ENCODE data around the gene PTMS. TPM values are rescaled to one million over a fixed set of nuclear protein-coding genes. Genes with fewer than 3 reads are reported as not detected.

Gene PTMS
- total and polyA plus RNA-seq, 2 of the 13 experiments (the other 11 are each of a cell fraction or from before 2014, with no cell fraction given), result 40.5 to 82.4 TPM

- 0 out of 2 replicates have a peak, but pooled peaks have one; percentile 5 for TF ChIP-seq POGK (CRISPR knock-in tag; conservative IDR thresholded peaks at IDR 0.05)
- peak; percentile 9; the same call in 1 of the 2 replicates for TF ChIP-seq ZNF691 (CRISPR knock-in tag; IDR thresholded peaks at IDR 0.05; ENCODE audit: borderline replicate concordance, low read depth)
- peak; percentile 27 for TF ChIP-seq ZNF138 (CRISPR knock-in tag; IDR thresholded peaks at IDR 0.05; ENCODE audit: low read depth)
- peak; percentile 13; the same call in 1 of the 2 replicates for TF ChIP-seq TOPORS (CRISPR knock-in tag; IDR thresholded peaks at IDR 0.05)
- peak; percentile 54; the same call in 1 of the 2 replicates for TF ChIP-seq ZC3H4 (CRISPR knock-in tag; IDR thresholded peaks at IDR 0.05; ENCODE audit: borderline replicate concordance)
- no peak for TF ChIP-seq YY1 (IDR thresholded peaks at IDR 0.05; ENCODE audit: insufficient read depth, insufficient replicate concordance, low read depth, low read length)
- 0 out of 2 replicates have a peak, but pooled peaks have one; percentile 12 for TF ChIP-seq ZNF557 (CRISPR knock-in tag; IDR thresholded peaks at IDR 0.05)
- no peak for TF ChIP-seq NFIB (CRISPR knock-in tag; IDR thresholded peaks at IDR 0.05; ENCODE audit: borderline replicate concordance)
- TF ChIP-seq MXD1 (CRISPR knock-in tag; IDR thresholded peaks at IDR 0.05), result peak; percentile 10; the same call in 1 of the 2 replicates
- TF ChIP-seq ZHX2 (IDR thresholded peaks at IDR 0.05; ENCODE audit: low read depth), result no peak
- TF ChIP-seq ZHX2 (CRISPR knock-in tag; IDR thresholded peaks at IDR 0.05; ENCODE audit: borderline replicate concordance), result 0 out of 2 replicates have a peak, but pooled peaks have one; percentile 0
- no peak for TF ChIP-seq HIC2 (CRISPR knock-in tag; IDR thresholded peaks at IDR 0.05; ENCODE audit: low read depth)
- TF ChIP-seq, protein P1, sequence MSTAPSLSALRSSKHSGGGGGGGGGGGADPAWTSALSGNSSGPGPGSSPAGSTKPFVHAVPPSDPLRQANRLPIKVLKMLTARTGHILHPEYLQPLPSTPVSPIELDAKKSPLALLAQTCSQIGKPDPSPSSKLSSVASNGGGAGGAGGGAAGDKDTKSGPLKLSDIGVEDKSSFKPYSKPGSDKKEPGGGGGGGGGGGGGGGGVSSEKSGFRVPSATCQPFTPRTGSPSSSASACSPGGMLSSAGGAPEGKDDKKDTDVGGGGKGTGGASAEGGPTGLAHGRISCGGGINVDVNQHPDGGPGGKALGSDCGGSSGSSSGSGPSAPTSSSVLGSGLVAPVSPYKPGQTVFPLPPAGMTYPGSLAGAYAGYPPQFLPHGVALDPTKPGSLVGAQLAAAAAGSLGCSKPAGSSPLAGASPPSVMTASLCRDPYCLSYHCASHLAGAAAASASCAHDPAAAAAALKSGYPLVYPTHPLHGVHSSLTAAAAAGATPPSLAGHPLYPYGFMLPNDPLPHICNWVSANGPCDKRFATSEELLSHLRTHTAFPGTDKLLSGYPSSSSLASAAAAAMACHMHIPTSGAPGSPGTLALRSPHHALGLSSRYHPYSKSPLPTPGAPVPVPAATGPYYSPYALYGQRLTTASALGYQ (CRISPR knock-in tag; IDR thresholded peaks at IDR 0.05), result no peak
- peak; percentile 82; the same call in 1 of the 2 replicates for TF ChIP-seq ZBTB38 (CRISPR knock-in tag; IDR thresholded peaks at IDR 0.05)
- 0 out of 2 replicates have a peak, but pooled peaks have one; percentile 28 for TF ChIP-seq ZNF724P (CRISPR knock-in tag; IDR thresholded peaks at IDR 0.05; ENCODE audit: borderline replicate concordance)
- TF ChIP-seq WIZ (CRISPR knock-in tag; IDR thresholded peaks at IDR 0.05), result 0 out of 2 replicates have a peak, but pooled peaks have one; percentile 1
Observed at GRCh38 chr12:6724409-6724797, 41.8 kb upstream of the PTMS start (continued).

All from HepG2 (cell line).